NCI-H2029 (cell line): ENCODE measurements around the gene PLEKHG5.
"Not testable (repeated sequence)": the region's sequence is repeated elsewhere in the genome, so short reads cannot be mapped to it uniquely, and the experiment has no call there.

Experiments used
- DNase-seq: peaks from one replicate; lab custom pipeline; 2025; lab: John Stamatoyannopoulos, UW

PLEKHG5 gene

DNA sequence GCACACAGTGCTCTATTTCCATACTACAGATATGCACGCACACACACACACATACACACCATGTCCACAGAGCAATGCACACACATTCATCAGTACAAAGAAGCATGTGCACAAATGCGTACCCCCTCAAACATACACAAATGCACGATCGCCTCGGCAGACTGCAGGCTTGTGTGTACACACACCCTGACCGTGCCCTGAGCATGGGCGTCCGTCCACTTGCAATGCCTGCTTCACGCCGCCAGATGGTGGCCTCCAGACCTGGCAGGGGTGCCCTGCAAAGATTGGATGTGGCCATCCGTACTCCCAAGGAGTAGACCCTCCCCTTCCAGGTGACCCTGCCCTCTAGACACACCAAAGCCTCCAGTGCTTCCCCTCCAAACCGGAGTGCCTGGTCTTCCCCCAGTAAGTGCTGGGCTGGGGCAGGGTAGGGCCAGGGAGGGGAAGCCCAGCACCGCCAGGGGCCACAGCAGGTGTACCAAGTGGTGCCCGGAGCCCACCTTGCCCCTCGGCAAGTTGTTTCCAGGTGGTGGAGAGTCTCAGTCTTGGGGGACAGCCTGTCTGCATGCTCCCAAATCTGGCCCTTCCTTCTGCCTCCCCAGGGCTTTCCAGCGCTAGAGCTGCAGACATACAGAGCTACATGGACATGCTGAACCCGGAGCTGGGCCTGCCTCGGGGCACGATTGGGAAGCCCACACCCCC, 46.3 kb downstream of the PLEKHG5 start:
- no peak for DNase-seq

DNA sequence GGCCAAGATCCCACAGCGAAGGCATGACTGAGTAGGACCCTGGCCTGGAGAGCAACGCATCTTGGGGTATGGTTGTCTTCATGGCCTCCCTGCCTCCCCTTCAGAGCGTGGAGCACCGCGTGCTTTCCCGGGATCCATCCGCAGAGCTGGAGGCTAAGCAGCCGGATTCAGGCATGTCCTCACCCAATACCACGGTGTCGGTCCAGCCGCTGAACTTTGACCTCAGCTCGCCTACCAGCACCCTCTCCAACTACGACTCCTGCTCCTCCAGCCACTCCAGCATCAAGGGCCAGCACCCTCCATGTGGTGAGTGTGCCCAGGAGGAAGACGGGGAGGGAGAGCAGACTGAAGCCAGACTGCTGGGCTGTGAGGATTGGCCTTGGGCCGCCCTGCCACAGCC, 47.1 kb downstream of the PLEKHG5 start:
- DNase-seq, result no peak

DNA sequence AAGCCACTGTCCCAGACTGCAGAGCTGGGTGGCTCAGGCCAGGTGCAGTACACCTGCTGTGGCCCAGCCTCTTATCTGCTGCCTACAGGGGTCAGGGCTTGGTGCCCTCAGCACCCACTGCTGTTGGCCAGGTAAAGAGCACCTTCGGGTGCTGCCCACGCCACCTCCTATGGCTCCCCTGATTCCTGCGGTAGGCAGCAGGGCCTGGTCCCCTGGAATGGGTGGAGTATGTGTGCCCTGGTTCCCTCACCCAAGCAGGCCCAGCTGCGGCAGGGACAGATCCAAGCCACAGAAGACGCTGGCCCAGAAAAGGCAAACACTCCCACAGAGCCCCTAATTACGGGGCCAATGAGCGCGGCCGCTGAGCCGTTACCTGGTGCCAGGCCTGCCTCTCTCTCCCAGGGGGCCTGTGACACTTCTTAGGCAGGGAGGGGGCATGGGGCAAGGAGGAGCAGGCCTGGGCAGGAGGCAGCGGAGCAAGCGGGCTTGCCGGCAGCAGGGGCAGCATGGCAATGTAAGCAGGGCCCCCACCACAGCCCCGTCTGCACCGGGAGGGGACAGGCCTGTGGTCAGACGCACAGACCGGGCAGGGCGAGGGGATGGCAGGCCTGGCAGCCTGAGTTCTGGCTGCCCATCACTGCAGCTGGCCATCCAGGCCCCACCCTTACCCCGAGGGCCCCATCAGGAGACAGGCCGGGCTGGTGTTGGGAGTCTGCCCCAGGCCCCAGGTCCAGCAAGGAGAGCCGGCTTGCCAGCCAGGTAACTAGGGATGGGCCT, 47.9 kb downstream of the PLEKHG5 start:
- no peak for DNase-seq

DNA sequence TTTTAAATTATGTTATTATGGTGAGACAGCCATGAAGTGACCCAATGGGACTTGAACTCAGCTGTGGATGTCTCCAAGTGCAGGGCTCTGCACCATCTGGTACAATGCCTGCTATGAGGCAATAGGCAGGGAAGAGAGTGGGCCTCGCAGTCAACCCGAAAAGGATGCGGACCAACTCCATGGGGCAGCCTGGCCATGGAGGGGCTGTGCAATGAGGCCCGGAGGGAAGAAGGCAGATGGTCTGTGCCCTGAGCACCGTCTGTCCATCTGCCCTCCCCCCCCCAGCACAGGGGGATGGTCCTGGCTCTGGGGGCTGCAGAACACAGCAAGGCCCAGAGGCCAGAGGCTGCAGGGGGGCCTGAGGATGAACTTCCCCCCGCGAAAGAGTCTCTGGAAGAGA, 49.9 kb downstream of the PLEKHG5 start:
- no peak for DNase-seq

DNA sequence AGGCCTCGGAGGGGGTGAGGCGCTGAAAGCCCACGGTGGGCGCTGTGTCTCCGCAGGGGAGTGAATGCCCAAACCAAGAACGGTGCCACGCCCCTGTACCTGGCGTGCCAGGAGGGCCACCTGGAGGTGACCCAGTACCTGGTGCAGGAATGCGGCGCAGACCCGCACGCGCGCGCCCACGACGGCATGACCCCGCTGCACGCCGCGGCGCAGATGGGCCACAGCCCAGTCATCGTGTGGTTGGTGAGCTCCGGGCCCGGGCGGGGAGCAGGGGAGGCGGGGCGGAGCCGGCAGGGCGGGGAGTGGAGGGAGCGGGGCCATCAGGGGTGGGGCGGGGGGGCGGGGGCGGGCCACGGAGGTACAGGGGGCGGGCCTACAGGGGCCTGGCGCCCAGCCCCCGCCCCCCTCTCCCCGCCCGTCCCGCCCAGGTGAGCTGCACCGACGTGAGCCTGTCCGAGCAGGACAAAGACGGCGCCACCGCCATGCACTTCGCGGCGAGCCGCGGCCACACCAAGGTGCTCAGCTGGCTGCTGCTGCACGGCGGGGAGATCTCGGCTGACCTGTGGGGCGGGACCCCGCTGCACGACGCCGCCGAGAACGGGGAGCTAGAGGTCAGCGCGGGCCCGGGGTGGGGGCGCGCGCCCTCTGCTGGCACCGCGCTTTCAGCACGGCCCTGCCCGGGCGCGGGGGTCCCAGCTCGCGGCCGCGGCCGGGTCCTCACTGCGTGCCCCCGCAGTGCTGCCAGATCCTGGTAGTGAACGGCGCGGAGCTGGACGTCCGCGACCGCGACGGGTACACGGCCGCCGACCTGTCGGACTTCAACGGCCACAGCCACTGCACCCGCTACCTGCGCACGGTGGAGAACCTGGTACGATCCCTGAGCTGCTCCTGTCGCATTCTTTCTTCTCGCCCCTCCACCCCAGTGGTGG, 51.0 kb downstream of the PLEKHG5 start:
- no peak for DNase-seq

DNA sequence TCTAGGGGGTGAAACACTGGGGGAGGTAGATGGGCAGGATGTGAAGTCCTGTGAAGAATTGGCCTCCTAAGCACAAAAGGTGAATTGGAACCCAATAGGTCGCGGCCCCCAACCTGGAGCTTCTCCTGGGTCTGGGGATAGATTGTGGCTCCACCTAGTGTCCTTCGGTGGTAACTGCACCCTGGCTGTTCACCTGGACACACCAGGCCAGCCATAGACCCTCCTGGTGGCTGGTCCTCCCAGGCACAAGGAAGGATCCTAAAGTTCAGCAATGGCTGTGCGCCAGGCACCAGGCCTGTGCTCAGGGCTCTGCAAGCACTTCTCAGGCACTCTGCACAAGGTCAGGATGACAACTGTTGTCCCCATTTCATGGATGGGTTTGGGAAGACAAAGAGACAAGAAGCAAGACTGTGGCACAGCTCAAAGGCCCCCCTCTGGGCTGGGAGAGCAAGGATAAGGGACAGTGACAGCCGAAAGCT, 53.4 kb downstream of the PLEKHG5 start:
- no peak for DNase-seq

DNA sequence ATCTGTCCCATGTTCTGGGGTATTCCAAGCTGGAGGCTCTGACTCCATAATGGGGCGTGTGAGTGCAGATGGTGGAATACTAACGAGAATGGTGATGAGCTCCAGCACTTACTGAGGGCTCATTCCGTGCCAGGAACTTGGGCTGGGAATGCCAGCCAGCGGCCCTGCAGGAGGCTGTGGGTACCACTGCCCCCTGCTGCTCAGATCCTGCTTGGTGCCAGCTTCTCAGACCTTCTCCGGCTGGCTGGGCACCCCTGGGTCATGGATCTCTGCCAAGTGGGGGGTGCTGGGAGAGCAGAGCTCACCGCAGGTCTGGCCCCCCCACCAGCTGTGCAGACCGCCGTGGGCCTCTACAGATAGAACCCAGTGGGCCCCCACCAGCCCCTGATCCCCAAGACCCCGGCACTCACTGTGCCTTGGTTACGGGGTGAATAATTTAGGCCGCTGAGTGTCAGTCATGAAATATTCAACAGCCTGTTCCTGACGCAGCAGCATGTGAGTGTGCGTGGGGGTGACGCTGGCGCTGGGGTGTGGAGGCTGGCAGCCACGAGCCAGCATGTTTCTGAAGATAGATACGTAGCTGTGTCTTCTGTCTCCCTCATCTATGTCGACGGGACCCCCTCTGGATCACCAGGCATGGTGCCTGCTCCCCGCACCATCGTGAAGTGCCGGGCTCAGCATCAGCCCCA, 54.3 kb downstream of the PLEKHG5 start:
- peak; percentile 67 for DNase-seq

DNA sequence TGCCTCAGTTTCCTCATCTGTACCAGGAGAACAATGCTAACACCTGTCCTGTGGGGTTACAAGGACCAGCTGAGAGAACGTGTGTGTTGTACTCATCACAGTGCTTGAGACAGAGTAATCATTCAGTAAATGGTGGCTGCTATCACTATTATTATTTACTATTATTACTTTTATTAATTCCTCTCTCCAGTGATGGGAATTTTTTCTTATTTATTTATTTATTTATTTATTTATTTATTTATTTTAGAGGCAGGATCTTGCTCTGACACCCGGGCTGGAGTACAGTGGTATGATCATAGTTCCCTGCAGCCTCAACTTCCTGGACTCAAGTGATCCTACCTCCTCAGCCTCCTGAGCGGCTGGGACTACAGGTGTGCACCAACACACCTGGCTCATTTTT, 55.2 kb downstream of the PLEKHG5 start:
- DNase-seq, result not testable (repeated sequence)

DNA sequence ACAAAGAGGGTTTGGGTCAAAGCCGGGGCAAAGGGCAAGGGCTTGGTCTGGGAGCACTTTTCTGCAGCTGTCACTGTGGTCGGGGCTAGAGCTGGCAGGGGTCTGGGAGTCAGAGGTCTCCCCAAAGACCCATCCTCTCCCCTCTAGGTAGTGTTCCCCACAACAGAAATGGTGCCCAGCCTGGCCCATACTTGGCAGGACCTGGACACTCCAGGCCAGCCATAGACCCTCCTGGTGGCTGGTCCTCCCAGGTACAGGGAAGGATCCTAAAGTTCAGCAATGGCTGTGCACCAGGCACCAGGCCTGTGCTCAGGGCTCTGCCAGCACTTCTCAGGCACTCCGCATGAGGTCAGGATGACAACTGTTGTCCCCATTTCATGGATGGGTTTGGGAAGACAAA, 55.9 kb downstream of the PLEKHG5 start:
- no peak for DNase-seq

DNA sequence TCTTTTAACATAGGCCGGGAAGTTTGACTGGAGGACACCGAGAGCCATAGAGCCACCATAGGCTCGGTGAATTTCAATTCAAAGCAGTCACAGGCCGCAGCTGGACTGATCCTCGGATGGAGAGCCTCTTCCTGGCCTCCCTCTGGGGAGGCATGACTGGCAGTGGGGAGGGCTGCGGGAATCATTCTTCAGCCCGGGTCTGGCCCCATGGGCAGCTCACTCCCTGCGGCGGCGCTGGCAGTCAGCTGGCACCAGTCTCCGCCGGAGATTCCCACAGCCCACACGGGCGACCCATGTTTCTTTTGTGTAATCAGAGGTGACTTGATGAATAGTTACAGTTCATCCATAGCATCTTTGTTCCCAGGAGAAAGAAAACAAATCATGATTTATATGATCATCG, 56.3 kb downstream of the PLEKHG5 start:
- no peak for DNase-seq

DNA sequence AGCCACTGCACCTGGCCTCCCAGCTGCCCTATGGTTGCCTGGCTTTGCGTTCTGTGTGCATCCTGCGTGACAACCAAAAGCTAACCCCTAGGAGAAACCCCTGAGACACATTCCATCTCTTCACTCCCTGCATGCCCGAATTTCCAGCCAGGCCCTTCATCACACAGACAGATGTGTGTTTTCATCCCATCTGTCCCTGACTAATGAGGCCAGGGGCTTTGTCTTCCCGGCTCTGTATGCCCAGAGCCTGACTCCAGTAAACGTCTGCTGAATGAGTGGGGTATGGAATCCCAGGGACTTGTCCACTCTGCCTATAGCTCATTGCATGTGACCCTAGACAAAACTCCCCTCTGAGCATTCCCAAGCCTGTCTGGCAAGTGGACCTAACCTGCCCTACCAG, 57.3 kb downstream of the PLEKHG5 start:
- no peak for DNase-seq

DNA sequence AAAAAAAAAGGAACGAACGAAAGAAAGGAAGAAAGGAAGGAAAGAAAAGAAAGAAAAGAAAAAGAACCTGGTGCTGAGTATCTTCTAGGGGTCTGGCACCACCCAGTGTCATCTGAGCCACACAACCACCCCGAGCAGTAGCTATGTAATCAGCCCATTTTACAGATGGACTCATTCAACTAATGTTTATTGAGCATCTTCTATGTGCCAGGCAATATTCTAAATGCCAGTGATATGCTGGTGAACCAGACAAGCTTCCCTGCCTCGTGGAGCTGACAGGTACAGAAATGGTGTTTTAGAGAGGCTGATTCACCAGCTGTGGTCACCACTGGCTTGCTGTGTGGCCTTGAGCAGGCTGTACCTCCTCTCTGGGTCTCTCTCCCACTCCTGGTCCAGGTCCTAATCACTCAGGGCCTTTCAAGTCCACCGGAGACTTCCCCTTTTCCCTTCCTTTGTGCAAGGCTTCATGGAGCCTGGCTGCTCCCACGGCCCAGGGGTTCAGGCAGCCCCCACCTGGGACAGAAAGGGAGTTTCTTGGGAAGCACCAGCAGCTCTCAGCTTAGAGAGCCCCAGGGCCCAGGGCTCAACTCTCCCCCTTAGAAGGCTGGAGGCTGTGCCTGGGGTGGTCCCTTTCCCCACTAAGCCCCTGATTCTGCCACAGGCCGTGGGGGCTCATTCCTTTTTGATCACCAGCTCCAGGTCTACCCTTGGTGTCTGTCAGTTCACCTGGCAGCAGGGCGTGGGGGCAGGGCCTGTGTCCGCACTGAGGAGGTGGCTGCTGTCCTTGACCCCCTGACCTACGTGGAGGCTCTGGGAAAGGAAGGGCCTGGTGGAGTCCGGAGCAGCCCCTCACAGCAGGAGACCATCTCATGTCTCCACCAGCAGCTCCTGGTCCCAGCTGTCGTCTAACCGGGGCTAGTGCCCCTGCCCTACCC, 59.6 kb downstream of the PLEKHG5 start:
- DNase-seq, result not testable (repeated sequence)

DNA sequence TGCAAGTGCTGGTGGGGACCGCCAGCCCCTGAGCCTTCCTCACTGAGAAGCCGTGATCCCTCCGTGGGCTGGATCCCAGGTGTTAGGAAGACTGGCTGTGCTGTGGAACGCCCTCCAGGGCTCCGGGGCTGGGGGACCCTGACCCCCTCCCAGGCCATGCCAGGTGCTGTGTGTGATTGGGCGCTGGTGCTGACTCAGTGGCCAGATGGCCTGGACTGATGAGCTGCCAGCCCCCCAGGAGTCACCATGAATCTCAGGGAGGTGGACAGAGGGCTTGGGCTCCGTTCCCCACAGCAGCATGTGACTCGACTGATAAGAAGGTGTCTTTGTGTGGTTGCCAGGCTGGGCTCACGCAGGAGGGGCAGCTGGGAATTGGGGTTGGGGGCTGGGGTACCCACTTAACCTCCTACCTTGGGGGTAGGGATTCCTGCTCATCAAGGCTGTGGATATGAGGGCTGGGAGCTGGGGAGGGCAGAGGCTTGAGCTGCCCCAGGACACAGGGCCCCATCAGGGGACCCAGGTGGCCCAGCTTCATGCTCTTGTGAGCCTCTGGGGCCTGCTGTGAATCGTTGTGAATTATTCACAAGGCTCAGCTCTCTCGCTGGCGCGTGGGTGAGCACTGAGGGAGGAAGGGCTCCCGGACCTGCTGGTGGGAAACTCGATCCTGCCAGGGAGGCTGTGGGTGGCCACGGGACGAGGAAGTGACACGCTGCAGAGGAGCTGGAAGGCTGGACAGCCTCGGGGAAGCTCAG, 61.6 kb downstream of the PLEKHG5 start:
- not testable (repeated sequence) for DNase-seq

DNA sequence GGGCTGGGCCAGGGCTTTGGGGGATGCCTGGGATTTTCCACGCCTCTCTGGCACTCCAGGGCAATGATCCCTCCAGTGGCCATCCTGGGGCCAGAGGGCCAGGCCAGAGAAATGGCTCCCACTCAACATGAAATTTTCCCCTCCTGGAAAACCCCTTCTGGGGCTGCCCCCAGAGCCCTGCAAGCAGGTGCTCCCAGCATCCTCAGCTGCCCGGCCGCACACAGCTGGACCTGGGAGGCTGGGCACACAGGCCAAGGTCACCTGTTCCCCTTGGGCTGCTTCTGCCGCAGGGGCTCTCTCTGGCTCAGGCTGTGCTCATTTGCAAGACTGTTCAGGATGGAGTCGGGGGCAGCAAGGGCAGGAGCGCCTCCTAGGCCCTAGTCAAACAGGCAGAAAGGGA, 63.0 kb downstream of the PLEKHG5 start:
- not testable (repeated sequence) for DNase-seq

DNA sequence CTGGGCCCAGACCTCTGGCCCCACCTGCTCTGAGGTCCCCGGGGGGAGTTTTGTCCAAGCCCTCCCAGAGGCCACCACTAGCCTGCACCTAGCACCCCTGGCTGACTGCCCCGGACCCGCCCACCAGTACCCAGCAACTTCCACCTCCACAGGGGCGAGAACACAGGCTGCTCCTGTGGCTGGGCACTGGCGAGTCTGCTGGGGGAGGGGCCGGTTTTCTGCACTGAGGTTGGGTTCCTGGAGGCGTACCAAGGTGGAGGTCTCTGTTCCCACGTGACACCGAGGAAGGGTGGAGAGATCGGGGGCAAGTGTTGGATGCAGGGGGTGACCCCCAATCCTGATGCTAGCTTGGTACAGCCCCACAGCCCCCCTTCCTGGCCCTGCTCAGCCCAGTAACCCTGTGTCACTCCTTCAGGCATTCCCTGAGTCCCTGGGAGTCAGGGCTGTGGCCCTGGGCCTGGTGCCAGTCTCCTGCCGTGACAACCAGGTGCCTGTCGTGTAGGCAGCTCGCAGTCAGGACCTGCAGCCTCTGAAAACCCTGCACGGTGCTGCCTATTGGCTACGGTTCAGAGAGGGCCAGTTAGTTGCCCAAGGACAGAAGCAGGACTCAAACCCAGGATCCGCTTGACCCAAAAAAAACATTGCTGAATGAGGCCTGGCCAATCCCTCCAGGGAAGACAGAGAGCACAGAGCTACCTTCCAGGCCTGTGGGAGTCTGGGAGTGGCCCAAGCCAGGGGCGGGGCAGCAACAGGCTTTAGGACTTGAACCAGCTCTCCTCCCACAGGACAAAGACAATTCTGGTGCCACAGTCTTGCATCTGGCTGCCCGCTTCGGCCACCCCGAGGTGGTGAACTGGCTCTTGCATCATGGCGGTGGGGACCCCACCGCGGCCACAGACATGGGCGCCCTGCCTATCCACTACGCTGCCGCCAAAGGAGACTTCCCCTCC, 63.8 kb downstream of the PLEKHG5 start:
- no peak for DNase-seq

DNA sequence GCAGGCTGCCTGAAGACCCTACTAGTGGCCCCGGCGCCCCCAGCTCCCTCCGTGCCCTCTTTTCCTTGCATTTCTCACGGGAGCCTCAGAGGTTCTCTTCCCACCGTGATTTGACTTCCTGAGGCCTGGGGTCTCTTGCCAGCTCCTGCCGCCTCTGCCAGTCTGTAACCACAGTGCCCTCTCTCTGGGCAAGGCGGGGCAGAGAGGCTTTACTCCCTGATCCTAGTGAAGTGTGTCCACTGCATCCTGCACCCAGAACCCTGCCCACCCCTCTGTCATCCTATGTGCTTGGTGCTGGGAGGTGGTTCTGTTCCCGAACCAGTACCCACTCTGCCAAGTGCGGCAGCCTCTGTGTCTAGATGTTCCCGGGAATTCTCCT, 64.5 kb downstream of the PLEKHG5 start:
- no peak for DNase-seq

DNA sequence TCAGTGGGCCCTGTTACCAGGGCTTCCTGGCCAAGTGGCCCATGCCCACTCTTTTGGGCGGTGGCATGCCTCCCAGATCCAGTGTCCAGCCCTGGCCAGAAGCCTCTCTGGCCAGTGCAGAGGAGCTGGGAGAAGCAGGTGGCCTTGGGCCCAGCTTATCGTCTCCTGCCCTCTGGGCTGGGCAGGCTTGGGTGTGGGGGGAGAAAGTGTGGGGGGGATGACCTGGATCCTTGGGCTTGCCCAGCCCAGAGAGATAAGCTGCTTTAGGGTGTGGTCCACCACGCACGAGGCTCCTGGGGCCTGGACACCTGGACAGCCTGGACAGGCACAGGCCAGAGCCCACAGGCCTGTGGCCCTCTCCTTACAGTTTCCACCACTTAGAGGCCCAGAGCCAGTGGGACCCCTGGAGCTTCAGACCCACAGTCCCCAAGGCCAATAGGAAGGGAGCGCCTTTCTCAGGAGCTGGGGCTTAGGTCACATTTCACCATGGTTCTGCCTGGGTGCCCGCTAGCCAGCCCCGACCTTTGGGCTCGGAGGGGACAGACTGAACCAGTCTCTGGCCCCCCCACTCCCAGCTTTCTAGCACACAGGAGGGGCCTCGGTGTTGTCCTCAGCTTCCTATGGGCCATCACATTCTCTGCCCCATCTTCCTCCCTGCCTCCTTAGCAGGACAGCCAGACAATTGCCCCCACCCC, 65.0 kb downstream of the PLEKHG5 start:
- no peak for DNase-seq

DNA sequence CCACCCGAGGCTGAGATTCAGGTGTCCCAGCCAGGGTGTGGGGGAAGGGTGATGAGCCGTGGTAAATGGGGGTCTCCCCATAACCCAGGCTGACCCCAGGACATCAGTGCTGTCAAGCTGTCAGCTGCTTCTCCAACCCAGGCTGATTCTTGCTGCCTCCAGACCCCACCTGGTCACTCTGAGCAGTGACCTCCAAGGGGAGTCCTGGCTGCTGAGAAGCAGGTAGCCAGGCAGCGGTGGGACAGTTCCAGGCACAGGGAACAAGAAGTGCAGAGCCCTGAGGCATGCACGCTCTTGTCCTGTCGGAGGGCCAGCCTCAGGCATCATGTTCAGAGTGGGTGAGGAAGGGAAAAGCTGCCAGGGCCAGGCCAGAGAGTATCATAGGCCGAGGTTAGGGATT, 65.8 kb downstream of the PLEKHG5 start:
- DNase-seq, result no peak
